Measurements from ENCODE around the gene CELSR3. TPM values are rescaled to one million over a fixed set of nuclear protein-coding genes. Genes with fewer than 3 reads are reported as not detected.
A peak's percentile ranks its signal among the peaks of the same experiment; 100 is the strongest.

Gene CELSR3, protein sequence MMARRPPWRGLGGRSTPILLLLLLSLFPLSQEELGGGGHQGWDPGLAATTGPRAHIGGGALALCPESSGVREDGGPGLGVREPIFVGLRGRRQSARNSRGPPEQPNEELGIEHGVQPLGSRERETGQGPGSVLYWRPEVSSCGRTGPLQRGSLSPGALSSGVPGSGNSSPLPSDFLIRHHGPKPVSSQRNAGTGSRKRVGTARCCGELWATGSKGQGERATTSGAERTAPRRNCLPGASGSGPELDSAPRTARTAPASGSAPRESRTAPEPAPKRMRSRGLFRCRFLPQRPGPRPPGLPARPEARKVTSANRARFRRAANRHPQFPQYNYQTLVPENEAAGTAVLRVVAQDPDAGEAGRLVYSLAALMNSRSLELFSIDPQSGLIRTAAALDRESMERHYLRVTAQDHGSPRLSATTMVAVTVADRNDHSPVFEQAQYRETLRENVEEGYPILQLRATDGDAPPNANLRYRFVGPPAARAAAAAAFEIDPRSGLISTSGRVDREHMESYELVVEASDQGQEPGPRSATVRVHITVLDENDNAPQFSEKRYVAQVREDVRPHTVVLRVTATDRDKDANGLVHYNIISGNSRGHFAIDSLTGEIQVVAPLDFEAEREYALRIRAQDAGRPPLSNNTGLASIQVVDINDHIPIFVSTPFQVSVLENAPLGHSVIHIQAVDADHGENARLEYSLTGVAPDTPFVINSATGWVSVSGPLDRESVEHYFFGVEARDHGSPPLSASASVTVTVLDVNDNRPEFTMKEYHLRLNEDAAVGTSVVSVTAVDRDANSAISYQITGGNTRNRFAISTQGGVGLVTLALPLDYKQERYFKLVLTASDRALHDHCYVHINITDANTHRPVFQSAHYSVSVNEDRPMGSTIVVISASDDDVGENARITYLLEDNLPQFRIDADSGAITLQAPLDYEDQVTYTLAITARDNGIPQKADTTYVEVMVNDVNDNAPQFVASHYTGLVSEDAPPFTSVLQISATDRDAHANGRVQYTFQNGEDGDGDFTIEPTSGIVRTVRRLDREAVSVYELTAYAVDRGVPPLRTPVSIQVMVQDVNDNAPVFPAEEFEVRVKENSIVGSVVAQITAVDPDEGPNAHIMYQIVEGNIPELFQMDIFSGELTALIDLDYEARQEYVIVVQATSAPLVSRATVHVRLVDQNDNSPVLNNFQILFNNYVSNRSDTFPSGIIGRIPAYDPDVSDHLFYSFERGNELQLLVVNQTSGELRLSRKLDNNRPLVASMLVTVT (N-terminal part only)
- total RNA-seq (2021; ENCODE audit: unreplicated experiment) (7.7 TPM), Bru-seq, nascent RNA (percentile 45 among the genes with signal in this experiment), BruChase-seq, experiment 1, labeled RNA remaining after a 2-hour chase (percentile 59 among the genes with signal in this experiment), BruChase-seq, experiment 2, labeled RNA remaining after a 6-hour chase (percentile 71 among the genes with signal in this experiment)
- polyA plus RNA-seq (2012; ENCODE audit: insufficient read length) = 10.8 TPM
- long read RNA-seq, partial matches to known transcripts = 11 of 15 reads
- long read RNA-seq, other reads (novel, unspliced or antisense) = 4 of 15 reads

GRCh38 chr3:48662753-48663488 is at the start of gene CELSR3:
TSS of gene CELSR3 (minus strand) at chr3:48662886. CDS start at chr3:48662634, 252 bp downstream.
- H3K27me3 ChIP-seq (ENCODE audit: control insufficient read depth, insufficient read depth, low read length) = no peaks in the 10 kb centered on the region
- no peaks in the 10 kb centered on the region for H3K36me3 ChIP-seq (ENCODE audit: control insufficient read depth, insufficient read depth, low read length)
- BruUV-seq (replicated peaks) = TSS peak; percentile 88
- in situ Hi-C loops (cut with HindIII; ENCODE audit: low pct_unique_long_range_greater_than_20kb, low sequenced_read_pairs) (no loop called here), intact Hi-C loops (cut with micrococcal nuclease; ENCODE audit: unreplicated experiment) (no loop called here)
- peak within 1 kb of the TSS; percentile 52 to 61 for H3K4me3 ChIP-seq (ENCODE audit: low read depth in 2 of 2, low read length in 2 of 2)
- DNase-seq (ENCODE audit: low read depth, low spot score) = no peak
- peak within 1 kb of the TSS; percentile 88 for H3K27ac ChIP-seq (ENCODE audit: low read length)
- ChIA-PET CTCF (no interaction called here), POLR2A (no interaction called here)
- peak; percentile 24 for ATAC-seq
- no peaks in the 10 kb centered on the region for H3K4me1 ChIP-seq (ENCODE audit: control insufficient read depth, insufficient read depth, low read length)
- TF ChIP-seq, protein P1, sequence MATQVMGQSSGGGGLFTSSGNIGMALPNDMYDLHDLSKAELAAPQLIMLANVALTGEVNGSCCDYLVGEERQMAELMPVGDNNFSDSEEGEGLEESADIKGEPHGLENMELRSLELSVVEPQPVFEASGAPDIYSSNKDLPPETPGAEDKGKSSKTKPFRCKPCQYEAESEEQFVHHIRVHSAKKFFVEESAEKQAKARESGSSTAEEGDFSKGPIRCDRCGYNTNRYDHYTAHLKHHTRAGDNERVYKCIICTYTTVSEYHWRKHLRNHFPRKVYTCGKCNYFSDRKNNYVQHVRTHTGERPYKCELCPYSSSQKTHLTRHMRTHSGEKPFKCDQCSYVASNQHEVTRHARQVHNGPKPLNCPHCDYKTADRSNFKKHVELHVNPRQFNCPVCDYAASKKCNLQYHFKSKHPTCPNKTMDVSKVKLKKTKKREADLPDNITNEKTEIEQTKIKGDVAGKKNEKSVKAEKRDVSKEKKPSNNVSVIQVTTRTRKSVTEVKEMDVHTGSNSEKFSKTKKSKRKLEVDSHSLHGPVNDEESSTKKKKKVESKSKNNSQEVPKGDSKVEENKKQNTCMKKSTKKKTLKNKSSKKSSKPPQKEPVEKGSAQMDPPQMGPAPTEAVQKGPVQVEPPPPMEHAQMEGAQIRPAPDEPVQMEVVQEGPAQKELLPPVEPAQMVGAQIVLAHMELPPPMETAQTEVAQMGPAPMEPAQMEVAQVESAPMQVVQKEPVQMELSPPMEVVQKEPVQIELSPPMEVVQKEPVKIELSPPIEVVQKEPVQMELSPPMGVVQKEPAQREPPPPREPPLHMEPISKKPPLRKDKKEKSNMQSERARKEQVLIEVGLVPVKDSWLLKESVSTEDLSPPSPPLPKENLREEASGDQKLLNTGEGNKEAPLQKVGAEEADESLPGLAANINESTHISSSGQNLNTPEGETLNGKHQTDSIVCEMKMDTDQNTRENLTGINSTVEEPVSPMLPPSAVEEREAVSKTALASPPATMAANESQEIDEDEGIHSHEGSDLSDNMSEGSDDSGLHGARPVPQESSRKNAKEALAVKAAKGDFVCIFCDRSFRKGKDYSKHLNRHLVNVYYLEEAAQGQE (IDR thresholded peaks at IDR 0.05; ENCODE audit: insufficient read depth in 1 of 2, low read depth in 2 of 2, low read length in 1 of 2) = no peak
- no peak for TF ChIP-seq SIN3A (IDR thresholded peaks at IDR 0.05; ENCODE audit: borderline replicate concordance, insufficient read depth, low read depth, low read length)
- TF ChIP-seq POLR2AphosphoS5 (IDR thresholded peaks at IDR 0.05; ENCODE audit: low read depth, low read length) = no peak; the same call in 1 of the 2 replicates
- no peak for TF ChIP-seq CTCF (IDR thresholded peaks at IDR 0.05)
- no peak for TF ChIP-seq TCF7L2 (IDR thresholded peaks at IDR 0.05; ENCODE audit: low read depth, low read length)
- no peaks in the 10 kb centered on the region for H3K9me3 ChIP-seq (ENCODE audit: control insufficient read depth, insufficient read depth, low read depth, low read length)

DNA sequence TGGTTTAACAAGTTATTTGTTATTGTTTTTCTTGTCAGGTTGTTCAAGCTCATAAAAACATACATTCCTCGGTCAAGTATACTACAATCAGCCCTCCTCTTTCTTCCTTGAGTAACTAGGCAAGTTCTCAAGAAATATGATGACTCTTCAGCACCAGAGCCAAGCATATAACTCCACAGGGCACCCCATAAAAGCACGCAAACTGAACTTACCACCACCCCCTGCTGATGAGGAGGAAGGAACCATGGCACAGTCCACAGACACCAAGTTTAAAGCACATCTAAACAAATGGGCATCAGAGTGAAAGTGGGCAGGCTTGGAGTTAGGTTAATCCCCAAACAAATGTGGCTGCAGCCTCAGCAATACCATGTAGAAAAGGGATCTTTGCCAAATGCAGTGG is 49.0 kb upstream of the CELSR3 start:
- ATAC-seq (no peak), DNase-seq (ENCODE audit: low read depth, low spot score) (no peak)
- CTCF ChIA-PET = no interaction called here
- TF ChIP-seq SIN3A (IDR thresholded peaks at IDR 0.05; ENCODE audit: borderline replicate concordance, insufficient read depth, low read depth, low read length) = no peak
- no peak for TF ChIP-seq TCF7L2 (IDR thresholded peaks at IDR 0.05; ENCODE audit: low read depth, low read length)
- TF ChIP-seq, protein P1 (IDR thresholded peaks at IDR 0.05; ENCODE audit: insufficient read depth in 1 of 2, low read depth in 2 of 2, low read length in 1 of 2) = no peak
- no peak for TF ChIP-seq CTCF (IDR thresholded peaks at IDR 0.05)
- no peak for TF ChIP-seq POLR2AphosphoS5 (IDR thresholded peaks at IDR 0.05; ENCODE audit: low read depth, low read length)
- Histone ChIP-seq H3K4me1 (ENCODE audit: control insufficient read depth, insufficient read depth, low read length) (peaks cover 13% of the 10 kb centered on the region), H3K36me3 (ENCODE audit: control insufficient read depth, insufficient read depth, low read length) (peaks cover 17% of the 10 kb centered on the region), H3K4me3 (ENCODE audit: low read depth in 2 of 2, low read length in 2 of 2) (no peak overlapping the region), H3K27ac (ENCODE audit: low read length) (no peak overlapping the region), H3K9me3 (ENCODE audit: control insufficient read depth, insufficient read depth, low read depth, low read length) (no peaks in the 10 kb centered on the region), H3K27me3 (ENCODE audit: control insufficient read depth, insufficient read depth, low read length) (no peaks in the 10 kb centered on the region)
- intact Hi-C loops (cut with micrococcal nuclease; ENCODE audit: unreplicated experiment) (no loop called here), in situ Hi-C loops (cut with HindIII; ENCODE audit: low pct_unique_long_range_greater_than_20kb, low sequenced_read_pairs) (no loop called here)
- POLR2A ChIA-PET = no interaction called here
- no TSS peak for BruUV-seq (replicated peaks)
